ENCODE measurements around the gene TDRD1.

GRCh38 chr10:114258274-114258840 lies 79.2 kb downstream of the TDRD1 start:
- TF ChIP-seq EZH2phosphoT487 (IDR thresholded peaks at IDR 0.05; ENCODE audit: insufficient read depth, low read depth), result no peak
- no peak for TF ChIP-seq EZH2 (IDR thresholded peaks at IDR 0.05; ENCODE audit: insufficient read depth, poor library complexity, severe bottlenecking)
